CD1c-positive myeloid dendritic cell (primary cell): ENCODE measurements around the gene DENND1B.

Experiments
- DNase-seq: peaks from one replicate; pipeline ENCODE4 v3.0.0-alpha.2; 2016; ENCODE audit errors: extremely low spot score

The DENND1B gene

GRCh38 chr1:197775282-197776262, at the start of gene DENND1B:
DENND1B (minus strand) TSS chr1:197775480; CDS start chr1:197775155, 325 bp downstream.
- DNase-seq, result peak; percentile 93

- no peak for DNase-seq
These were observed 39.0 kb upstream of the DENND1B start for GRCh38 chr1:197814306-197814705.

- no peak for DNase-seq
These were observed 38.5 kb upstream of the DENND1B start for GRCh38 chr1:197813741-197814140.

GRCh38 chr1:197811769-197812168, 36.5 kb upstream of the DENND1B start:
- no peak for DNase-seq

GRCh38 chr1:197810812-197811211, 35.5 kb upstream of the DENND1B start:
- no peak for DNase-seq

- no peak for DNase-seq
These were observed 33.6 kb upstream of the DENND1B start for GRCh38 chr1:197808880-197809279.

GRCh38 chr1:197807739-197808453, 32.6 kb upstream of the DENND1B start:
- DNase-seq, result no peak

GRCh38 chr1:197807216-197807615, 31.9 kb upstream of the DENND1B start:
- no peak for DNase-seq

- DNase-seq, result no peak
These were observed 31.4 kb upstream of the DENND1B start for GRCh38 chr1:197806718-197807117.

GRCh38 chr1:197801684-197802083, 26.4 kb upstream of the DENND1B start:
- no peak for DNase-seq

- no peak for DNase-seq
These were observed 25.8 kb upstream of the DENND1B start for GRCh38 chr1:197801111-197801482.

- DNase-seq, result no peak
These were observed 25.3 kb upstream of the DENND1B start for GRCh38 chr1:197800379-197801110.

GRCh38 chr1:197799271-197799670, 24.0 kb upstream of the DENND1B start:
- no peak for DNase-seq

- DNase-seq, result no peak
These were observed 23.2 kb upstream of the DENND1B start for GRCh38 chr1:197798492-197798891.

GRCh38 chr1:197797010-197797409, 21.7 kb upstream of the DENND1B start:
- no peak for DNase-seq

GRCh38 chr1:197788741-197789739, 13.8 kb upstream of the DENND1B start:
- no peak for DNase-seq

GRCh38 chr1:197787623-197788536, 12.6 kb upstream of the DENND1B start:
- DNase-seq, result no peak

GRCh38 chr1:197787056-197787455, 11.8 kb upstream of the DENND1B start:
- DNase-seq, result no peak

- DNase-seq, result no peak
These were observed 11.0 kb upstream of the DENND1B start for GRCh38 chr1:197786280-197786679.

GRCh38 chr1:197783510-197783948, 8.2 kb upstream of the DENND1B start:
- no peak for DNase-seq
